Astrocyte (in vitro differentiated cells and primary cell): ENCODE results near the gene FLT1. TPM values are rescaled to one million over a fixed set of nuclear protein-coding genes. Genes with fewer than 3 reads are reported as not detected.

ENCODE experiments used
- DNase-seq: peaks from one replicate; pipeline ENCODE4 v3.0.0-alpha.2; 2010; ENCODE audit warnings: low read depth
- FAIRE-seq: peaks from 2 replicates; lab custom pipeline; 2011; peaks lifted over from hg19 to GRCh38; lab: Jason Lieb, UNC
- H2AFZ ChIP-seq: 2 replicates; pipeline ENCODE4 v1.6.0; 2012; ENCODE audit warnings: low read depth, low read length, inconsistent platforms
- H3K27ac ChIP-seq: 2 replicates; pipeline ENCODE4 v1.5.1; 2011; ENCODE audit warnings: low read depth, low read length, inconsistent platforms
- H3K27me3 ChIP-seq: 2 replicates; pipeline ENCODE4 v1.6.0; 2011; ENCODE audit warnings: low read length, inconsistent platforms; ENCODE audit not compliant: insufficient read depth
- H3K36me3 ChIP-seq: 2 replicates; pipeline ENCODE4 v1.5.1; 2011; ENCODE audit warnings: low read length, inconsistent platforms; ENCODE audit not compliant: insufficient read depth
- H3K4me1 ChIP-seq: 2 replicates; pipeline ENCODE4 v1.5.1; 2011; ENCODE audit warnings: low read length, inconsistent platforms; ENCODE audit not compliant: insufficient read depth
- H3K4me2 ChIP-seq: 2 replicates; pipeline ENCODE4 v1.6.0; 2012; ENCODE audit warnings: low read length, inconsistent platforms
- H3K4me3 ChIP-seq: 2 replicates; pipeline ENCODE4 v1.5.1; 2011; ENCODE audit warnings: low read depth, mild to moderate bottlenecking, low read length, inconsistent platforms; ENCODE audit not compliant: insufficient read depth
- H3K79me2 ChIP-seq: 2 replicates; pipeline ENCODE4 v1.6.0; 2012; ENCODE audit warnings: mild to moderate bottlenecking, low read length, inconsistent platforms; ENCODE audit not compliant: insufficient read depth
- H3K9ac ChIP-seq: 2 replicates; pipeline ENCODE4 v1.6.0; 2012; ENCODE audit warnings: mild to moderate bottlenecking, low read length, inconsistent platforms
- H3K9me3 ChIP-seq: 2 replicates; pipeline ENCODE4 v1.5.1; 2012; ENCODE audit warnings: low read depth, mild to moderate bottlenecking, low read length, inconsistent platforms; ENCODE audit not compliant: insufficient read depth
- H4K20me1 ChIP-seq: 2 replicates; pipeline ENCODE4 v1.6.0; 2012; ENCODE audit warnings: low read length, inconsistent platforms; ENCODE audit not compliant: insufficient read depth
- H3K27ac Mint-ChIP-seq: one replicate; pipeline ENCODE4 v1.8.0; 2021; ENCODE audit warnings: mild to moderate bottlenecking, mixed read lengths; ENCODE audit not compliant: unreplicated experiment
- H3K27me3 Mint-ChIP-seq: one replicate; pipeline ENCODE4 v1.8.0; 2021; ENCODE audit warnings: low read depth, mixed read lengths; ENCODE audit not compliant: unreplicated experiment
- H3K36me3 Mint-ChIP-seq: one replicate; pipeline ENCODE4 v1.8.0; 2021; ENCODE audit warnings: low read depth, mixed read lengths; ENCODE audit not compliant: unreplicated experiment
- H3K4me1 Mint-ChIP-seq: one replicate; pipeline ENCODE4 v1.8.0; 2021; ENCODE audit warnings: low read depth, mixed read lengths; ENCODE audit not compliant: unreplicated experiment
- H3K4me3 Mint-ChIP-seq: one replicate; pipeline ENCODE4 v1.8.0; 2021; ENCODE audit warnings: mild to moderate bottlenecking, moderate library complexity, mixed read lengths; ENCODE audit not compliant: unreplicated experiment
- H3K9me3 Mint-ChIP-seq: one replicate; pipeline ENCODE4 v1.8.0; 2021; ENCODE audit warnings: mild to moderate bottlenecking, mixed read lengths; ENCODE audit not compliant: unreplicated experiment
- EZH2 ChIP-seq: IDR thresholded peaks from 2 replicates; pipeline ENCODE4 v1.6.1; 2012; ENCODE audit warnings: mild to moderate bottlenecking, low read length, inconsistent platforms; ENCODE audit not compliant: insufficient read depth
- total RNA-seq: library from RNA; stranded (reverse); gene quantifications from 2 replicates; pipeline ENCODE4 v1.2.1, GENCODE V29; 2021
- TF ChIP-seq, protein P1 (sequence below): IDR thresholded peaks from 2 replicates; pipeline ENCODE4 v1.5.1; 2011; ENCODE audit warnings: low read depth, mild to moderate bottlenecking, inconsistent platforms, low read length, moderate library complexity; ENCODE audit not compliant: insufficient read depth

FLT1 gene
- total RNA-seq, 1 donor from 2014 or later: 7.3 TPM

DNA sequence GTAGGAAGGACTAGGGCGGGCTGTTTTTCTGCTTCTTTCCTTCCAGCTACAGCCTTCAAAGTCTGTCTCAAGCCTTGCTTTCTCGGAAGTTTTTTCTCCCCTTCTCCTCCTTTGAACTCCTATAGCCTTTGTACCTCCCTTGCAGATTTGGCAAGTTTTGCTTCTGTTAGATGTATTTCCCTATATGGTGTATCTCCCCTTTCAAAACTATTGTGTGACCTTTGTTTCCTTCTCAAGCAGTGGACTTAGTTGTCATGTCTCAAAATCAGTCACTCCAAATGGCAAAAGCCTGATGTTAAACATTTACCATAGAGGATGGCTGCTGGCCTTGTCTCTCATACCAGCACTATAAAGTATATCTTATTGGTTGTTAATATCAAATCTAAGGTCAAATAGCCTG is 152.7 kb downstream of the FLT1 start:
- H3K27me3 ChIP-seq: no peaks in the 10 kb centered on the region
- no peak for DNase-seq
- no peaks in the 10 kb centered on the region for H4K20me1 ChIP-seq
- H3K36me3 ChIP-seq: no peaks in the 10 kb centered on the region
- no peak for FAIRE-seq
- no peak overlapping the region for H3K4me3 Mint-ChIP-seq
- H3K79me2 ChIP-seq: no peaks in the 10 kb centered on the region
- no peaks in the 10 kb centered on the region for H3K27me3 Mint-ChIP-seq
- H3K36me3 Mint-ChIP-seq: no peaks in the 10 kb centered on the region
- no peak for TF ChIP-seq EZH2
- TF ChIP-seq, protein P1, sequence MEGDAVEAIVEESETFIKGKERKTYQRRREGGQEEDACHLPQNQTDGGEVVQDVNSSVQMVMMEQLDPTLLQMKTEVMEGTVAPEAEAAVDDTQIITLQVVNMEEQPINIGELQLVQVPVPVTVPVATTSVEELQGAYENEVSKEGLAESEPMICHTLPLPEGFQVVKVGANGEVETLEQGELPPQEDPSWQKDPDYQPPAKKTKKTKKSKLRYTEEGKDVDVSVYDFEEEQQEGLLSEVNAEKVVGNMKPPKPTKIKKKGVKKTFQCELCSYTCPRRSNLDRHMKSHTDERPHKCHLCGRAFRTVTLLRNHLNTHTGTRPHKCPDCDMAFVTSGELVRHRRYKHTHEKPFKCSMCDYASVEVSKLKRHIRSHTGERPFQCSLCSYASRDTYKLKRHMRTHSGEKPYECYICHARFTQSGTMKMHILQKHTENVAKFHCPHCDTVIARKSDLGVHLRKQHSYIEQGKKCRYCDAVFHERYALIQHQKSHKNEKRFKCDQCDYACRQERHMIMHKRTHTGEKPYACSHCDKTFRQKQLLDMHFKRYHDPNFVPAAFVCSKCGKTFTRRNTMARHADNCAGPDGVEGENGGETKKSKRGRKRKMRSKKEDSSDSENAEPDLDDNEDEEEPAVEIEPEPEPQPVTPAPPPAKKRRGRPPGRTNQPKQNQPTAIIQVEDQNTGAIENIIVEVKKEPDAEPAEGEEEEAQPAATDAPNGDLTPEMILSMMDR: no peak
- no peak overlapping the region for H3K4me2 ChIP-seq
- no peak overlapping the region for H3K9ac ChIP-seq
- H3K27ac Mint-ChIP-seq: no peak overlapping the region
- no peaks in the 10 kb centered on the region for H3K9me3 ChIP-seq
- H3K9me3 Mint-ChIP-seq: no peaks in the 10 kb centered on the region
- no peak overlapping the region for H3K27ac ChIP-seq
- no peak overlapping the region for H2AFZ ChIP-seq
- no peak overlapping the region for H3K4me3 ChIP-seq
- peaks cover 49% of the 10 kb centered on the region for H3K4me1 Mint-ChIP-seq
- peaks cover 38% of the 10 kb centered on the region for H3K4me1 ChIP-seq

DNA sequence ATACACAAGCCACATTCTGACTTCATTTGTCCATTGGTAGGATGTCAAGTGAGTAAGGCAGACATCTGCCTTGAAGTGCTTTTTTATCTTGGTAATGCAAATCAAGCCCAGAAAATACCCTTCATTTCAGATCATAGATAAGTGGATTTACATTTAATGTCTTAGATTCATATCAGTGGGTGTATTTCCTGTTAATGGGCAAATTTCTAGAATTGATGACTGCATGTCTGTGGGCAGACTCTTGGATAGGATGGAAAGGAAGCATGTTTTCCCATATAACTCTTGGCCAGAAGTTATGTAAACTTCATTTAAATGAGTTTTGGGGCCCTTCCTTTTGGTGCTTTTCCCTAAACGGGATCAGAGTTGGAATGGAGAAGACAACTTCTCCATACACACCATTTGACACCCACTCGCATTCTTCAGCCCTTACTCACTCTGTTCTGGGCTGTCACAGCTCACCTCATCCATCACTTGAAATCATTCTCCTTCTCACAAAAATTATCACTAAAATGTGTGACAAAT is 154.6 kb downstream of the FLT1 start:
- Histone ChIP-seq H3K27me3 (no peaks in the 10 kb centered on the region), H3K79me2 (no peaks in the 10 kb centered on the region), H3K36me3 (no peaks in the 10 kb centered on the region), H3K27ac (peak overlapping the region; percentile 76), H2AFZ (no peak overlapping the region), H3K9me3 (no peaks in the 10 kb centered on the region), H3K9ac (no peak overlapping the region), H3K4me2 (peak overlapping the region; percentile 53), H3K4me1 (peaks cover 36% of the 10 kb centered on the region), H4K20me1 (no peaks in the 10 kb centered on the region), H3K4me3 (no peak overlapping the region)
- TF ChIP-seq, protein P1: no peak
- no peak for TF ChIP-seq EZH2
- no peak overlapping the region for H3K27ac Mint-ChIP-seq
- FAIRE-seq (peak; percentile 70), DNase-seq (peak; percentile 81)
- peaks cover 42% of the 10 kb centered on the region for H3K4me1 Mint-ChIP-seq
- H3K36me3 Mint-ChIP-seq: no peaks in the 10 kb centered on the region
- no peaks in the 10 kb centered on the region for H3K27me3 Mint-ChIP-seq
- no peak overlapping the region for H3K4me3 Mint-ChIP-seq
- no peaks in the 10 kb centered on the region for H3K9me3 Mint-ChIP-seq

DNA sequence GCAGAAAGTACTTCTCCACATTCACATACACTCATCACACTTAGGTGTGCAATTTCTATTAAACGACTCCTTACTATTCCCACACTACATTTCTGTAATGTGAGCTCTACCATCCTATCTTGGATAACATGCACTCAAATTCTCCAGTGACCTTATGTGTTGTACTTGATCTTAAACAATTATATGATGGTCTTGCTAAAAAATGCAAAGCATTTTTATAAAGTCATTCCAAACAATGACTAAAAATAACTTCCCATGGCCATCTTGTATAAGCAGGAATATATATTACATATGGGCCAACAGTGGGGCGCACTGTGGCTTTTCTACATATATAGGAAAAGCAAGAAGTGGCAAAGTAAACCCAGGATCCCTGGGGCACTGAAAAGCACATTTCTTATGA is 155.5 kb downstream of the FLT1 start:
- H3K36me3 Mint-ChIP-seq: no peaks in the 10 kb centered on the region
- no peaks in the 10 kb centered on the region for H3K9me3 ChIP-seq
- H3K9ac ChIP-seq: peak overlapping the region; percentile 40
- no peak overlapping the region for H3K4me3 Mint-ChIP-seq
- TF ChIP-seq, protein P1: no peak
- TF ChIP-seq EZH2: no peak
- DNase-seq (peak; percentile 65), FAIRE-seq (no peak)
- peaks cover 36% of the 10 kb centered on the region for H3K4me1 ChIP-seq
- H3K27me3 Mint-ChIP-seq: no peaks in the 10 kb centered on the region
- peaks cover 41% of the 10 kb centered on the region for H3K4me1 Mint-ChIP-seq
- H4K20me1 ChIP-seq: no peaks in the 10 kb centered on the region
- peak overlapping the region; percentile 28 for H3K4me2 ChIP-seq
- H3K9me3 Mint-ChIP-seq: no peaks in the 10 kb centered on the region
- H3K79me2 ChIP-seq: no peaks in the 10 kb centered on the region
- no peak overlapping the region for H3K27ac Mint-ChIP-seq
- H3K27me3 ChIP-seq: no peaks in the 10 kb centered on the region
- H3K36me3 ChIP-seq: no peaks in the 10 kb centered on the region
- H2AFZ ChIP-seq: no peak overlapping the region
- H3K27ac ChIP-seq: peak overlapping the region; percentile 76
- no peak overlapping the region for H3K4me3 ChIP-seq
